C4-2B (cell line): Measurements from ENCODE around the gene AIRE.

ENCODE experiments used
- H3K27ac ChIP-seq: fragments of 450-650 bp; 2 replicates; pipeline ENCODE4 v1.5.1; 2017
- CTCF ChIP-seq: fragments of 450-650 bp; conservative IDR thresholded peaks from 2 replicates; pipeline ENCODE4 v1.5.1; 2017; ENCODE audit warnings: mild to moderate bottlenecking
- ZFX ChIP-seq: fragments of 450-650 bp; IDR thresholded peaks from 2 replicates; pipeline ENCODE4 v1.6.1; 2017

Gene AIRE

GRCh38 chr21:44321846-44322450, 36.3 kb downstream of the AIRE start:
- H3K27ac ChIP-seq, result no peak overlapping the region
- TF ChIP-seq CTCF, result no peak
- TF ChIP-seq ZFX, result no peak

GRCh38 chr21:44322621-44323325, 37.1 kb downstream of the AIRE start:
- no peak overlapping the region for H3K27ac ChIP-seq
- TF ChIP-seq CTCF (no peak), ZFX (no peak)

GRCh38 chr21:44323591-44323990, 37.9 kb downstream of the AIRE start:
- H3K27ac ChIP-seq, result no peak overlapping the region
- no peak for TF ChIP-seq ZFX
- TF ChIP-seq CTCF, result no peak

- TF ChIP-seq CTCF (no peak), ZFX (no peak)
- H3K27ac ChIP-seq, result no peak overlapping the region
These were observed 38.6 kb downstream of the AIRE start for GRCh38 chr21:44324106-44324853.

GRCh38 chr21:44324854-44325107, 39.1 kb downstream of the AIRE start:
- TF ChIP-seq CTCF (no peak), ZFX (no peak)
- no peak overlapping the region for H3K27ac ChIP-seq

- no peak for TF ChIP-seq ZFX
- no peak for TF ChIP-seq CTCF
- H3K27ac ChIP-seq, result no peak overlapping the region
These were observed 40.0 kb downstream of the AIRE start for GRCh38 chr21:44325386-44326271.

- TF ChIP-seq ZFX (no peak), CTCF (no peak)
- no peak overlapping the region for H3K27ac ChIP-seq
These were observed 40.6 kb downstream of the AIRE start for GRCh38 chr21:44326272-44326647.
